A549 (cell line): ENCODE results near the gene PSME4. TPM values are rescaled to one million over a fixed set of nuclear protein-coding genes. Genes with fewer than 3 reads are reported as not detected.

ENCODE experiments used
- ATAC-seq, 2 experiments: fragments of 200-7000 bp in 1 of 2; fragments of >200 bp in 1 of 2; cut with Nextera tagmentation in 1 of 2; cut with Tn5 transposase in 1 of 2; 3 replicates each; pipeline versions ENCODE4 v1.8.0 to v1.9.1; 2018 to 2020; ENCODE audit warnings: mild to moderate bottlenecking in 1 of 2, moderate library complexity in 1 of 2
- CTCF ChIA-PET: fragments of 300-600 bp; sonication (Branson Sonifier 250); formaldehyde crosslinking; extraction: SDS; loops from one replicate; lab custom pipeline; 2021; ENCODE audit warnings: antibody characterized with exemption, inconsistent platforms; lab: Yijun Ruan, JAX
- POLR2A ChIA-PET: fragments of 350-600 bp; formaldehyde crosslinking; extraction: SDS; loops from one replicate; lab custom pipeline; 2021; ENCODE audit warnings: antibody characterized with exemption, inconsistent platforms; lab: Yijun Ruan, JAX
- DNase-seq, 2 experiments: peaks; one replicate each; pipeline versions ENCODE4 v3.0.0 to v3.0.0-alpha.2; 2011 to 2016; ENCODE audit warnings: low read depth in 1 of 2, low spot score in 1 of 2
- FAIRE-seq: peaks from 2 replicates; lab custom pipeline; 2011; peaks lifted over from hg19 to GRCh38; lab: Jason Lieb, UNC
- H3K27ac ChIP-seq, 2 experiments: fragments of >200 bp; sonication (Bioruptor Twin); formaldehyde crosslinking; 3 replicates each; pipeline ENCODE4 v1.5.1; 2016 to 2017
- H3K4me1 ChIP-seq: fragments of >200 bp; sonication (Bioruptor Twin); formaldehyde crosslinking; 3 replicates; pipeline ENCODE4 v1.6.1; 2016
- H3K4me2 ChIP-seq: fragments of >200 bp; sonication (Bioruptor Twin); formaldehyde crosslinking; 3 replicates; pipeline ENCODE4 v1.6.1; 2016
- H3K4me3 ChIP-seq: fragments of >200 bp; sonication (Bioruptor Twin); formaldehyde crosslinking; 3 replicates; pipeline ENCODE4 v1.5.1; 2016
- H3K9me3 ChIP-seq: fragments of >200 bp; sonication (Bioruptor Twin); formaldehyde crosslinking; 3 replicates; pipeline ENCODE4 v1.6.1; 2016
- CEBPB ChIP-seq, 2 experiments: fragments of >200 bp in 1 of 2; sonication (Bioruptor Twin) in 1 of 2; formaldehyde crosslinking in 1 of 2; IDR thresholded peaks; 2 replicates each; pipeline ENCODE4 v1.6.1; 2012 to 2016
- CHD2 ChIP-seq: fragments of 150-350 bp; IDR thresholded peaks from 2 replicates; pipeline ENCODE4 v1.6.1; 2014; ENCODE audit warnings: low read length; ENCODE audit not compliant: partially characterized antibody
- CHD4 ChIP-seq: fragments of 200-600 bp; sonication (generic); IDR thresholded peaks from 2 replicates; pipeline ENCODE4 v1.6.1; 2016; ENCODE audit warnings: antibody characterized with exemption, mild to moderate bottlenecking, borderline replicate concordance
- CTCF ChIP-seq: fragments of >200 bp; sonication (Bioruptor Twin); formaldehyde crosslinking; IDR thresholded peaks from 3 replicates; pipeline ENCODE4 v1.5.1; 2016
- FOSL2 ChIP-seq, 2 experiments: fragments of 450-650 bp in 1 of 2; fragments of >200 bp in 1 of 2; sonication (Bioruptor Twin) in 1 of 2; formaldehyde crosslinking; IDR thresholded peaks; 2 replicates each; pipeline versions ENCODE4 v1.5.0 to v1.6.1; 2016 to 2020; ENCODE audit warnings: mild to moderate bottlenecking in 1 of 2, moderate library complexity in 1 of 2
- FOXS1 ChIP-seq: fragments of 250-450 bp; sonication (Bioruptor Pico); IDR thresholded peaks from 2 replicates; pipeline ENCODE4 v1.5.0; 2020; ENCODE audit warnings: mild to moderate bottlenecking, moderate library complexity
- GATA3 ChIP-seq: IDR thresholded peaks from 2 replicates; pipeline ENCODE4 v1.6.1; 2012; ENCODE audit warnings: borderline replicate concordance
- HOXA7 ChIP-seq: fragments of 250-450 bp; sonication (Bioruptor Pico); IDR thresholded peaks from 2 replicates; pipeline ENCODE4 v1.5.0; 2020; ENCODE audit warnings: mild to moderate bottlenecking, moderate library complexity
- KDM1A ChIP-seq: fragments of 200-600 bp; sonication (generic); IDR thresholded peaks from 2 replicates; pipeline ENCODE4 v1.6.1; 2016; ENCODE audit warnings: low read depth, mild to moderate bottlenecking
- MAFK ChIP-seq: fragments of 450-650 bp; IDR thresholded peaks from 2 replicates; pipeline ENCODE4 v1.6.1; 2014; ENCODE audit not compliant: partially characterized antibody
- NPAS2 ChIP-seq: fragments of 250-450 bp; sonication (Bioruptor Pico); IDR thresholded peaks from 2 replicates; pipeline ENCODE4 v1.8.0; 2022; ENCODE audit warnings: mild to moderate bottlenecking, moderate library complexity, borderline replicate concordance
- PHF8 ChIP-seq: fragments of 200-600 bp; sonication (generic); IDR thresholded peaks from 2 replicates; pipeline ENCODE4 v1.6.1; 2016; ENCODE audit warnings: low read depth, mild to moderate bottlenecking, antibody characterized with exemption, moderate library complexity, borderline replicate concordance
- POLR2A ChIP-seq: IDR thresholded peaks from 2 replicates; pipeline ENCODE4 v1.6.1; 2012; ENCODE audit warnings: mild to moderate bottlenecking, low read length
- RAD21 ChIP-seq, 2 experiments: fragments of >200 bp in 1 of 2; sonication (Bioruptor Twin) in 1 of 2; formaldehyde crosslinking in 1 of 2; IDR thresholded peaks in 1 of 2; conservative IDR thresholded peaks in 1 of 2; 2 replicates in 1 of 2; 3 replicates in 1 of 2; pipeline ENCODE4 v1.6.1; 2012 to 2018; ENCODE audit warnings: inconsistent platforms in 1 of 2
- RCOR1 ChIP-seq: fragments of 150-350 bp; IDR thresholded peaks from 2 replicates; pipeline ENCODE4 v1.6.1; 2014; ENCODE audit warnings: antibody characterized with exemption, low read length, low read depth
- REST ChIP-seq: fragments of 200-600 bp; sonication (generic); IDR thresholded peaks from 2 replicates; pipeline ENCODE4 v1.6.1; 2016; ENCODE audit warnings: antibody characterized with exemption, mild to moderate bottlenecking, moderate library complexity
- USF2 ChIP-seq: fragments of 450-650 bp; IDR thresholded peaks from 2 replicates; pipeline ENCODE4 v1.6.1; 2014; ENCODE audit warnings: antibody characterized with exemption
- ZSCAN20 ChIP-seq: fragments of 250-450 bp; sonication (Bioruptor Pico); IDR thresholded peaks from 2 replicates; pipeline ENCODE4 v1.8.0; 2022; ENCODE audit warnings: mild to moderate bottlenecking, moderate library complexity
- WGBS: methylation state at CpG from one replicate; pipeline ENCODE4 v1.1.6; 2017; ENCODE audit errors: missing lambda C conversion rate; 5-methylcytosine and 5-hydroxymethylcytosine counted together
- polyA plus RNA-seq, 4 experiments: library from polyadenylated mRNA; depleted of rRNA in 3 of 4; stranded (reverse); fragments of >200 nt; fragmentation: RNase III in 1 of 4; extraction: RNeasy Plus Mini Kit Qiagen cat#74134 plus additional on column Dnase treatment in 1 of 4; gene quantifications; 2 replicates in 3 of 4; 3 replicates in 1 of 4; pipeline ENCODE4 v1.2.3, GENCODE V29; 2011 to 2017
- TF ChIP-seq, protein P1 (sequence below): fragments of >200 bp; sonication (Bioruptor Twin); formaldehyde crosslinking; IDR thresholded peaks from 2 replicates; pipeline ENCODE4 v1.6.1; 2016
- TF ChIP-seq, protein P2 (sequence below): IDR thresholded peaks from 2 replicates; pipeline ENCODE4 v1.6.1; 2012
- TF ChIP-seq, protein P3 (sequence below): fragments of 250-450 bp; sonication (Bioruptor Pico); IDR thresholded peaks from 2 replicates; pipeline ENCODE4 v1.5.0; 2020; ENCODE audit warnings: low read depth, mild to moderate bottlenecking, moderate library complexity
- TF ChIP-seq, protein P4 (sequence below): fragments of 250-450 bp; sonication (Bioruptor Pico); IDR thresholded peaks from 2 replicates; pipeline ENCODE4 v1.5.0; 2021; ENCODE audit warnings: mild to moderate bottlenecking, moderate library complexity, borderline replicate concordance

PSME4 gene
- polyA plus RNA-seq, 2 of the 4 experiments (the other 2 are of a cell fraction), result 31.9 to 55.8 TPM

DNA sequence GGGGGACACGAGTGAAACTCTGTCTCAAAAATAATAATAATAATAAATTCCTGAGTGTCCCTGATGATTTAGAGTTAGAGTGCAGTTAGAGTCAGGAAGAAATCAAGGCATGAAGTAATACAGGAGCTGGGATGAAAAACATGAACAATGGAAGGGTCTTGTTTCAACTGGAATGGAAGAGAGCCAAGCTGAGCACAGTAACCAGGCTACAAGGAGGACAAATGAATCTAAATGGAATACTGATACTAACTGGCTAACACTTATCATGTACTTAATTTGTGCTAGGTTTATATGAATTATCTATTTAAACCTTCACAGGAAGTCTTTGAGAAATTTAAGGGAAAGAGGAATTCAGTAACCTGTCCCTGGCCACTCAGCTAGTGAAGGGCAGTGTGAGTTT lies 38.8 kb upstream of the PSME4 start:
- H3K4me2 ChIP-seq, result no peak overlapping the region
- no peaks in the 10 kb centered on the region for H3K4me1 ChIP-seq
- no peaks in the 10 kb centered on the region for H3K9me3 ChIP-seq
- WGBS, result 72% methylated on average over 1 of the region's 1 CpG
- no peak overlapping the region for H3K27ac ChIP-seq
- DNase-seq (no peak), FAIRE-seq (no peak), ATAC-seq (no peak)
- ChIA-PET CTCF (no interaction called here), POLR2A (no interaction called here)
- TF ChIP-seq GATA3 (no peak), CHD4 (no peak), CTCF (no peak), FOSL2 (IDR thresholded peaks at IDR 0.05) (no peak), FOSL2 (CRISPR knock-in tag; IDR thresholded peaks at IDR 0.05) (no peak), NPAS2 (no peak), PHF8 (no peak), RAD21 (conservative IDR thresholded peaks at IDR 0.05 in 1 of 2, IDR thresholded peaks at IDR 0.05 in 1 of 2) (no peak)
- TF ChIP-seq, protein P1, sequence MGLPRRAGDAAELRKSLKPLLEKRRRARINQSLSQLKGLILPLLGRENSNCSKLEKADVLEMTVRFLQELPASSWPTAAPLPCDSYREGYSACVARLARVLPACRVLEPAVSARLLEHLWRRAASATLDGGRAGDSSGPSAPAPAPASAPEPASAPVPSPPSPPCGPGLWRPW, result no peak
- TF ChIP-seq, protein P2, sequence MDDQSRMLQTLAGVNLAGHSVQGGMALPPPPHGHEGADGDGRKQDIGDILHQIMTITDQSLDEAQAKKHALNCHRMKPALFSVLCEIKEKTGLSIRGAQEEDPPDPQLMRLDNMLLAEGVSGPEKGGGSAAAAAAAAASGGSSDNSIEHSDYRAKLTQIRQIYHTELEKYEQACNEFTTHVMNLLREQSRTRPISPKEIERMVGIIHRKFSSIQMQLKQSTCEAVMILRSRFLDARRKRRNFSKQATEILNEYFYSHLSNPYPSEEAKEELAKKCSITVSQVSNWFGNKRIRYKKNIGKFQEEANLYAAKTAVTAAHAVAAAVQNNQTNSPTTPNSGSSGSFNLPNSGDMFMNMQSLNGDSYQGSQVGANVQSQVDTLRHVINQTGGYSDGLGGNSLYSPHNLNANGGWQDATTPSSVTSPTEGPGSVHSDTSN, result no peak
- no peak overlapping the region for H3K4me3 ChIP-seq

DNA sequence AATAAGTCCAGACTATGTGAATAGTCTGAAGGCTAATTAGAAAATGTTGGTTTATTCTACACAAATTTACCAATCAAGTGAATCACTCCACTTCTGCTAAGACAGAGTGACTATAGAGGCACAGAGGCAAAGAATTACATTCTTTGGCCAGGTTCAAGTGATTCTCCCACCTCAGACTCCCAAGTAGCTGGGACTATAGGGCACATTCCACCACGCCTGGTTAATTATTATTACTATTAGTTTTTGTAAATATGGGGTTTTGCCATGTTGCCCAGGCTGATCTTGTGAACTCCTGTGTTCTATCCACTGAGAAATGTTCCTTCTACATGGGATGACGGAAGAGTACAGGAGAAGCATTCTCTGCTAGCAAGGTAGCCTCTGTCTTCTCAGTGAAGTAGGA lies 37.6 kb upstream of the PSME4 start:
- 65% methylated on average over 2 of the region's 2 CpGs for WGBS
- H3K4me3 ChIP-seq, result no peak overlapping the region
- FAIRE-seq (no peak), DNase-seq (no peak), ATAC-seq (no peak)
- TF ChIP-seq RCOR1 (no peak), REST (no peak)
- TF ChIP-seq, protein P3, sequence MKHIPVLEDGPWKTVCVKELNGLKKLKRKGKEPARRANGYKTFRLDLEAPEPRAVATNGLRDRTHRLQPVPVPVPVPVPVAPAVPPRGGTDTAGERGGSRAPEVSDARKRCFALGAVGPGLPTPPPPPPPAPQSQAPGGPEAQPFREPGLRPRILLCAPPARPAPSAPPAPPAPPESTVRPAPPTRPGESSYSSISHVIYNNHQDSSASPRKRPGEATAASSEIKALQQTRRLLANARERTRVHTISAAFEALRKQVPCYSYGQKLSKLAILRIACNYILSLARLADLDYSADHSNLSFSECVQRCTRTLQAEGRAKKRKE (CRISPR knock-in tag), result no peak
- ChIA-PET POLR2A (no interaction called here), CTCF (no interaction called here)
- H3K27ac ChIP-seq, result no peak overlapping the region
- H3K4me1 ChIP-seq, result no peaks in the 10 kb centered on the region
- no peak overlapping the region for H3K4me2 ChIP-seq
- H3K9me3 ChIP-seq, result no peaks in the 10 kb centered on the region

- Histone ChIP-seq H3K4me1 (no peaks in the 10 kb centered on the region), H3K4me3 (no peak overlapping the region), H3K27ac (no peak overlapping the region), H3K9me3 (no peaks in the 10 kb centered on the region), H3K4me2 (no peak overlapping the region)
- 89% methylated on average over 3 of the region's 3 CpGs for WGBS
- ChIA-PET CTCF (interaction anchor here (1.0 kb wide), 1 partner anchor 49 kb away, joined by 3 read pairs; no protein-coding TSS in a partner anchor), POLR2A (no interaction called here)
- ATAC-seq (no peak), FAIRE-seq (no peak), DNase-seq (no peak)
- TF ChIP-seq ZSCAN20 (CRISPR knock-in tag), result no peak
- no peak for TF ChIP-seq POLR2A
- no peak for TF ChIP-seq FOXS1 (CRISPR knock-in tag)
- TF ChIP-seq USF2, result no peak
- TF ChIP-seq CEBPB (IDR thresholded peaks at IDR 0.05), result no peak
- no peak for TF ChIP-seq CHD2
- no peak for TF ChIP-seq KDM1A
- TF ChIP-seq HOXA7 (CRISPR knock-in tag), result no peak
- no peak for TF ChIP-seq MAFK
- TF ChIP-seq, protein P2, result no peak
- TF ChIP-seq, protein P4, sequence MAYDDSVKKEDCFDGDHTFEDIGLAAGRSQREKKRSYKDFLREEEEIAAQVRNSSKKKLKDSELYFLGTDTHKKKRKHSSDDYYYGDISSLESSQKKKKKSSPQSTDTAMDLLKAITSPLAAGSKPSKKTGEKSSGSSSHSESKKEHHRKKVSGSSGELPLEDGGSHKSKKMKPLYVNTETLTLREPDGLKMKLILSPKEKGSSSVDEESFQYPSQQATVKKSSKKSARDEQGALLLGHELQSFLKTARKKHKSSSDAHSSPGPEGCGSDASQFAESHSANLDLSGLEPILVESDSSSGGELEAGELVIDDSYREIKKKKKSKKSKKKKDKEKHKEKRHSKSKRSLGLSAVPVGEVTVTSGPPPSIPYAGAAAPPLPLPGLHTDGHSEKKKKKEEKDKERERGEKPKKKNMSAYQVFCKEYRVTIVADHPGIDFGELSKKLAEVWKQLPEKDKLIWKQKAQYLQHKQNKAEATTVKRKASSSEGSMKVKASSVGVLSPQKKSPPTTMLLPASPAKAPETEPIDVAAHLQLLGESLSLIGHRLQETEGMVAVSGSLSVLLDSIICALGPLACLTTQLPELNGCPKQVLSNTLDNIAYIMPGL (CRISPR knock-in tag), result no peak
Measured at GRCh38 chr2:54000524-54000923, 29.7 kb upstream of the PSME4 start.
